GM21423 (cell line): ENCODE data around the gene FCN2.

Experiments used
- ATAC-seq: cut with Tn5 transposase; IDR thresholded peaks from one replicate; pipeline ENCODE4 v1.9.1; 2021; ENCODE audit warnings: mild to moderate bottlenecking, moderate library complexity; ENCODE audit not compliant: unreplicated experiment

The FCN2 gene

GRCh38 chr9:134899818-134900217 lies 19.2 kb downstream of the FCN2 start:
- ATAC-seq, result no peak

GRCh38 chr9:134902936-134903335 lies 22.3 kb downstream of the FCN2 start:
- no peak for ATAC-seq

GRCh38 chr9:134908524-134909309 lies 28.1 kb downstream of the FCN2 start:
- no peak for ATAC-seq

- ATAC-seq, result no peak
Measured at GRCh38 chr9:134909511-134910481, 29.2 kb downstream of the FCN2 start.

- no peak for ATAC-seq
Measured at GRCh38 chr9:134912126-134912840, 31.7 kb downstream of the FCN2 start.

GRCh38 chr9:134913041-134913712 lies 32.6 kb downstream of the FCN2 start:
- no peak for ATAC-seq

GRCh38 chr9:134913713-134914500 lies 33.3 kb downstream of the FCN2 start:
- no peak for ATAC-seq

- ATAC-seq, result no peak
Measured at GRCh38 chr9:134914501-134914834, 33.9 kb downstream of the FCN2 start.

GRCh38 chr9:134915046-134915985 lies 34.7 kb downstream of the FCN2 start:
- no peak for ATAC-seq

- ATAC-seq, result no peak
Measured at GRCh38 chr9:134916161-134916665, 35.6 kb downstream of the FCN2 start.

GRCh38 chr9:134917431-134918373 lies 37.1 kb downstream of the FCN2 start, which contains the start of gene FCN1:
FCN1 (minus strand) TSS chr9:134917912; CDS start chr9:134917871, 41 bp downstream.
- no peak for ATAC-seq

- ATAC-seq, result no peak
Measured at GRCh38 chr9:134918646-134919045, 38.0 kb downstream of the FCN2 start.

GRCh38 chr9:134919303-134919702 lies 38.7 kb downstream of the FCN2 start:
- ATAC-seq, result no peak

- ATAC-seq, result no peak
Measured at GRCh38 chr9:134922066-134922931, 41.7 kb downstream of the FCN2 start.

- ATAC-seq, result no peak
Measured at GRCh38 chr9:134922932-134923240, 42.3 kb downstream of the FCN2 start.

GRCh38 chr9:134923466-134923865 lies 42.9 kb downstream of the FCN2 start:
- no peak for ATAC-seq
